Femur (tissue), 1 donor: ENCODE data around the gene LYSET.
A peak's percentile ranks its signal among the peaks of the same experiment; 100 is the strongest.
"Not testable (repeated sequence)": the region's sequence is repeated elsewhere in the genome, so short reads cannot be mapped to it uniquely, and the experiment has no call there.

Experiments
- DNase-seq: peaks from one replicate; pipeline ENCODE4 v3.0.0-alpha.2; 2017

Gene LYSET

GRCh38 chr14:93184391-93185348, at the start of gene LYSET, which contains the start of gene MOAP1:
Gene LYSET (plus strand): TSS chr14:93185317. CDS start chr14:93185406, 89 bp downstream.
Gene MOAP1 (minus strand): TSS chr14:93184897. CDS start chr14:93184242, 655 bp downstream.
- peak; percentile 93 for DNase-seq

GRCh38 chr14:93135399-93135798, 49.7 kb upstream of the LYSET start:
- no peak for DNase-seq

GRCh38 chr14:93136009-93136408, 49.1 kb upstream of the LYSET start:
- no peak for DNase-seq

- not testable (repeated sequence) for DNase-seq
Observed at GRCh38 chr14:93136508-93136907, 48.6 kb upstream of the LYSET start.

- DNase-seq, result peak; percentile 35
Observed at GRCh38 chr14:93137864-93138263, 47.3 kb upstream of the LYSET start.

GRCh38 chr14:93142854-93143652, 42.1 kb upstream of the LYSET start:
- DNase-seq, result no peak

- DNase-seq, result no peak
Observed at GRCh38 chr14:93146119-93146518, 39.0 kb upstream of the LYSET start.

- DNase-seq, result no peak
Observed at GRCh38 chr14:93148979-93149378, 36.1 kb upstream of the LYSET start.

- DNase-seq, result no peak
Observed at GRCh38 chr14:93150227-93151208, 34.6 kb upstream of the LYSET start.

- no peak for DNase-seq
Observed at GRCh38 chr14:93153121-93153520, 32.0 kb upstream of the LYSET start.

- DNase-seq, result no peak
Observed at GRCh38 chr14:93155667-93156066, 29.4 kb upstream of the LYSET start.

- DNase-seq, result no peak
Observed at GRCh38 chr14:93156693-93157369, 28.3 kb upstream of the LYSET start.

GRCh38 chr14:93158349-93158748, 26.8 kb upstream of the LYSET start:
- DNase-seq, result not testable (repeated sequence)

- not testable (repeated sequence) for DNase-seq
Observed at GRCh38 chr14:93159625-93160352, 25.3 kb upstream of the LYSET start.

- DNase-seq, result no peak
Observed at GRCh38 chr14:93160353-93160801, 24.7 kb upstream of the LYSET start.

GRCh38 chr14:93161411-93161940, 23.6 kb upstream of the LYSET start:
- no peak for DNase-seq

GRCh38 chr14:93163564-93163963, 21.6 kb upstream of the LYSET start:
- no peak for DNase-seq

- DNase-seq, result not testable (repeated sequence)
Observed at GRCh38 chr14:93165271-93166265, 19.5 kb upstream of the LYSET start.

- not testable (repeated sequence) for DNase-seq
Observed at GRCh38 chr14:93168610-93169009, 16.5 kb upstream of the LYSET start.
